OCI-LY7 (cell line): ENCODE measurements around the gene FOXN1.
"Not testable (repeated sequence)": the region's sequence is repeated elsewhere in the genome, so short reads cannot be mapped to it uniquely, and the experiment has no call there.

Experiments
- EZH2phosphoT487 ChIP-seq: fragments of 200-600 bp; sonication (generic); IDR thresholded peaks from 2 replicates; pipeline ENCODE4 v1.6.1; 2018; ENCODE audit warnings: low read depth, borderline replicate concordance, mild to moderate bottlenecking, mixed run types, antibody characterized with exemption, low read length, moderate library complexity, mixed read lengths
- TF ChIP-seq, protein P1 (sequence below): fragments of 200-600 bp; sonication (generic); conservative IDR thresholded peaks from 2 replicates; pipeline ENCODE4 v1.5.1; 2014; ENCODE audit warnings: mild to moderate bottlenecking, antibody characterized with exemption, low read length, moderate library complexity, mixed read lengths

DNA sequence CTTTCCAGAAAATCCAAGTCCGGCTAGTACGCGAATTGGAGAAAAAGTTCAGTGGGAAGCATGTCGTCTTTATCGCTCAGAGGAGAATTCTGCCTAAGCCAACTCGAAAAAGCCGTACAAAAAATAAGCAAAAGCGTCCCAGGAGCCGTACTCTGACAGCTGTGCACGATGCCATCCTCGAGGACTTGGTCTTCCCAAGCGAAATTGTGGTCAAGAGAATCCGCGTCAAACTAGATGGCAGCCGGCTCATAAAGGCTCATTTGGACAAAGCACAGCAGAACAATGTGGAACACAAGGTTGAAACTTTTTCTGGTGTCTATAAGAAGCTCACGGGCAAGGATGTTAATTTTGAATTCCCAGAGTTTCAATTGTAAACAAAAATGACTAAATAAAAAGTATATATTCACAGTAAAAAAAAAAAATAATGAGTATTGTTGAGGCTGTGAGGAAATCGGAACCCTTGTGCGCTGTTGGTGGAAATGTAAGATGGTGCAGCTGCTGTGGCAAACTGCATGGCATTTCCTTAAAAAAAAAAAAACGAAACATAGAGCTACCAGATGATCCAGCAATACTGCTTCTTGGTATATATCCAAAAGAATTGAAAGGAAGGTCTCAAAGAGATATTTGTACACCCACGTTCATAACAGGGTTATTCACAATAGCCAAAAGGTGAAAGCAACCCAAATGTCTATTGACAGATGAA is 38.0 kb upstream of the FOXN1 start:
- TF ChIP-seq, protein P1, sequence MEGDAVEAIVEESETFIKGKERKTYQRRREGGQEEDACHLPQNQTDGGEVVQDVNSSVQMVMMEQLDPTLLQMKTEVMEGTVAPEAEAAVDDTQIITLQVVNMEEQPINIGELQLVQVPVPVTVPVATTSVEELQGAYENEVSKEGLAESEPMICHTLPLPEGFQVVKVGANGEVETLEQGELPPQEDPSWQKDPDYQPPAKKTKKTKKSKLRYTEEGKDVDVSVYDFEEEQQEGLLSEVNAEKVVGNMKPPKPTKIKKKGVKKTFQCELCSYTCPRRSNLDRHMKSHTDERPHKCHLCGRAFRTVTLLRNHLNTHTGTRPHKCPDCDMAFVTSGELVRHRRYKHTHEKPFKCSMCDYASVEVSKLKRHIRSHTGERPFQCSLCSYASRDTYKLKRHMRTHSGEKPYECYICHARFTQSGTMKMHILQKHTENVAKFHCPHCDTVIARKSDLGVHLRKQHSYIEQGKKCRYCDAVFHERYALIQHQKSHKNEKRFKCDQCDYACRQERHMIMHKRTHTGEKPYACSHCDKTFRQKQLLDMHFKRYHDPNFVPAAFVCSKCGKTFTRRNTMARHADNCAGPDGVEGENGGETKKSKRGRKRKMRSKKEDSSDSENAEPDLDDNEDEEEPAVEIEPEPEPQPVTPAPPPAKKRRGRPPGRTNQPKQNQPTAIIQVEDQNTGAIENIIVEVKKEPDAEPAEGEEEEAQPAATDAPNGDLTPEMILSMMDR, result not testable (repeated sequence)
- TF ChIP-seq EZH2phosphoT487, result not testable (repeated sequence)
